GDM1 (cell line): ENCODE data around the gene CEP57L1.
"Not testable (repeated sequence)": the region's sequence is repeated elsewhere in the genome, so short reads cannot be mapped to it uniquely, and the experiment has no call there.

Experiments used
- DNase-seq: peaks from one replicate; lab custom pipeline; 2025; lab: John Stamatoyannopoulos, UW

Gene CEP57L1

GRCh38 chr6:109073344-109074132 lies 21.8 kb upstream of the CEP57L1 start:
- DNase-seq = peak; percentile 58

GRCh38 chr6:109074133-109074415 lies 21.2 kb upstream of the CEP57L1 start:
- DNase-seq = no peak

GRCh38 chr6:109075934-109076333 lies 19.4 kb upstream of the CEP57L1 start:
- DNase-seq = no peak

- no peak for DNase-seq
Observed at GRCh38 chr6:109076377-109076776, 18.9 kb upstream of the CEP57L1 start.

GRCh38 chr6:109079981-109080380 lies 15.3 kb upstream of the CEP57L1 start:
- peak; percentile 41 for DNase-seq

GRCh38 chr6:109081026-109081425 lies 14.3 kb upstream of the CEP57L1 start:
- no peak for DNase-seq

GRCh38 chr6:109081516-109082187 lies 13.7 kb upstream of the CEP57L1 start:
- no peak for DNase-seq

- no peak for DNase-seq
Observed at GRCh38 chr6:109082188-109082577, 13.1 kb upstream of the CEP57L1 start.

GRCh38 chr6:109083657-109084056 lies 11.7 kb upstream of the CEP57L1 start:
- DNase-seq = no peak

GRCh38 chr6:109084146-109084545 lies 11.2 kb upstream of the CEP57L1 start:
- DNase-seq = not testable (repeated sequence)

GRCh38 chr6:109087661-109088264 lies 7.5 kb upstream of the CEP57L1 start:
- DNase-seq = no peak

GRCh38 chr6:109088995-109089394 lies 6.3 kb upstream of the CEP57L1 start:
- DNase-seq = no peak

GRCh38 chr6:109091314-109092024 lies 3.8 kb upstream of the CEP57L1 start:
- DNase-seq = no peak

GRCh38 chr6:109092074-109092473 lies 3.2 kb upstream of the CEP57L1 start:
- DNase-seq = no peak

- no peak for DNase-seq
Observed at GRCh38 chr6:109093732-109094415, 1.4 kb upstream of the CEP57L1 start.

GRCh38 chr6:109094416-109095035 lies 781 bp upstream of the CEP57L1 start, which contains the start of gene SESN1:
Gene SESN1, minus strand, starts transcription at chr6:109094846. Its CDS starts 773 bp downstream, at chr6:109094073.
- DNase-seq = peak; percentile 98

GRCh38 chr6:109095835-109096084 lies 453 bp downstream of the CEP57L1 start:
- no peak for DNase-seq

GRCh38 chr6:109096208-109096607 lies 901 bp downstream of the CEP57L1 start:
- DNase-seq = no peak

- DNase-seq = no peak
Observed at GRCh38 chr6:109097661-109098060, 2.4 kb downstream of the CEP57L1 start.

GRCh38 chr6:109102762-109103161 lies 7.5 kb downstream of the CEP57L1 start:
- DNase-seq = no peak

GRCh38 chr6:109103942-109104341 lies 8.6 kb downstream of the CEP57L1 start:
- DNase-seq = no peak

- no peak for DNase-seq
Observed at GRCh38 chr6:109104512-109104911, 9.2 kb downstream of the CEP57L1 start.
